Right ventricle myocardium inferior (tissue), 1 donor: Measurements from ENCODE around the gene OSBPL10. TPM values are rescaled to one million over a fixed set of nuclear protein-coding genes. Genes with fewer than 3 reads are reported as not detected.

Experiments used
- ATAC-seq: fragments of 200-7000 bp; cut with Tn5 transposase; one replicate; pipeline ENCODE4 v1.9.1; 2020; ENCODE audit warnings: mild to moderate bottlenecking, moderate library complexity
- DNase-seq: peaks from one replicate; pipeline ENCODE4 v3.0.0; 2021; ENCODE audit errors: missing footprints
- intact Hi-C: fragments of 100-400 bp; cut with DNase I; formaldehyde crosslinking; loops from one replicate; pipeline ENCODE4 v1.11.0; 2022
- total RNA-seq: library from RNA; stranded (reverse); fragmentation: NEBNext Ultra II Directional; extraction: Animal tissue kit (Norgen Biotek cat#: 25700); gene quantifications from one replicate; pipeline ENCODE4 v1.2.1, GENCODE V29; 2021
- donor health status: DM: no; HTN: yes; CAD: no; lungs with severe emphysema.

OSBPL10 gene
- total RNA-seq, 1 donor from 2014 or later: 6.6 TPM

DNA sequence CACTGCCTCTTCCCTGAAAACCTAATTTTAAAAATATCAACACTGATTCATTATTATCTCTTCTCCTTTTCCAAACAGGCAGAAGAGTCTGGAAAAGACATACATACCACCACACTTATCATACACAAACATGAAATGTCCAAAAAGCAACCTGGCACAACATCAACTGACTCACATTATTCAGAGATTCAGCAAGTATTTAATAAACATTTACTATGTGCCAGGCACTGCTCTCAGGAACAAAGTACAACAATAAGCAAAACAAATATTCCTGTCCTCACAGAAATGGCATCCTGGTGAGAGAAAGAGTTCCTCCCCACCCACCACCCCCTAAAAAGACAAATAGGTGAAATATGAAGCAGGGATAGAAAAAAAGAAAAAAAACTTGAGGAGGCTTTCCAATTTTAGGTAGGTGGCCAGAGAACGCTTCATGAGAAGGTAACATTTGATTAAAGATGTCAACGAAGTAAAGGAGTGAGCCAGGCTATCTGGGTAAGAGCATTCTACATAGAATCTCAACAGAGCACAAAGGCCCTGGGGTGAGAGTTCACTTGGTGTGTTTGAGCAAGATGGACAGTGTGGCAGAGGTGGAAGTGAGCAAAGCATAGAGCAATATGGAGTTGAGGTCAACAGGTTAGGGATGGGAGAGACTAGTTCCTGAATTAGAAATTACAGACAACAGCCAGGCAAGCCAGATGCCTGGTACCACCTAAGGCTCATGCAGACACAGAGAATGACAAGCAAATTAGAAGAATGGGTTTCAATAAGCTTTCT lies 141.7 kb downstream of the OSBPL10 start:
- no peak for ATAC-seq
- intact Hi-C loops: no loop called here

DNA sequence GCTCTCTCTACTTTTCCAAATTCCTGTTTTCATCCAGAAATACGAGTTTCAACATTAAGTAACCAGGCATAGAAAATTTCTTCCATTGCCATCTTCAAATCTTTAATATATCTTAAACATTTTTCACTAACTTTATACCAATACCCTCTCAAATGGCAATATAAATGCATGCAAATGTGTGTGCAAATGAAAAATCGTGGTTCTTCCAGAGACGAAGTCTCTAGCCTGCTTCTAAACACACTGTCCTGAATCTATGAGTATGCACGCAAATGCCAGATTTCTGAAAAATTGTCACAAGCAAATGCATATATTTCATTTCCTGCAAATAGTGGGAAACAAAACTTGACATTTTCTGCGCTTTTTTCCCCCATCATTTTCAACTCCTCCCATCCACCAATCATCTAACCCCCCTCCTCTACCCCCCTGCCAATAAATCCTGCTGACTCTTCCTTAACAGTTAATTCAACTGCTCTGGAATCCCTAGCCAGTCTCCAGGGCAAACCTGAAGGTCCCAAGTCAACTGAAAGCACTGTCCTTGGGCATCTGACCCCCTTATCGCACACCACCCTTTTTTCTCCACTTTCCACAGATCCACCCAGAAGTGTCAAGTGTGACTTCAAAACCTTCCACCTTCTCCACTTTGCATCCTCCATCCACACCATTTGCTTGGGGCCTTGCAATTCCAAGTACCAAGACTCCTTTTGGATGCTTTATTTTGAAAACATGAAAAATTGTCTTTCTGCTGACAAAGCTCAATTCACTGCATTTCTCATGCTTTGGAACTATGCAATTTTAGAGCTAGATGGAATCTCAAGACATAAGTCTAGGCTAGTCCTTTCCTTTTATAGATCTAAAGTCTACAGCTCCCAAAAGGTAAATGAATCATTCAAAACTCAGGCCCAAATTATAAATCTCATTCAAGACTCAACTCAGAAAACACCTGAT lies 144.7 kb downstream of the OSBPL10 start:
- no peak for DNase-seq
- ATAC-seq: no peak
- intact Hi-C loops: no loop called here

More for the DNA sequence above, 141.7 kb downstream of the OSBPL10 start:
- no peak for DNase-seq

DNA sequence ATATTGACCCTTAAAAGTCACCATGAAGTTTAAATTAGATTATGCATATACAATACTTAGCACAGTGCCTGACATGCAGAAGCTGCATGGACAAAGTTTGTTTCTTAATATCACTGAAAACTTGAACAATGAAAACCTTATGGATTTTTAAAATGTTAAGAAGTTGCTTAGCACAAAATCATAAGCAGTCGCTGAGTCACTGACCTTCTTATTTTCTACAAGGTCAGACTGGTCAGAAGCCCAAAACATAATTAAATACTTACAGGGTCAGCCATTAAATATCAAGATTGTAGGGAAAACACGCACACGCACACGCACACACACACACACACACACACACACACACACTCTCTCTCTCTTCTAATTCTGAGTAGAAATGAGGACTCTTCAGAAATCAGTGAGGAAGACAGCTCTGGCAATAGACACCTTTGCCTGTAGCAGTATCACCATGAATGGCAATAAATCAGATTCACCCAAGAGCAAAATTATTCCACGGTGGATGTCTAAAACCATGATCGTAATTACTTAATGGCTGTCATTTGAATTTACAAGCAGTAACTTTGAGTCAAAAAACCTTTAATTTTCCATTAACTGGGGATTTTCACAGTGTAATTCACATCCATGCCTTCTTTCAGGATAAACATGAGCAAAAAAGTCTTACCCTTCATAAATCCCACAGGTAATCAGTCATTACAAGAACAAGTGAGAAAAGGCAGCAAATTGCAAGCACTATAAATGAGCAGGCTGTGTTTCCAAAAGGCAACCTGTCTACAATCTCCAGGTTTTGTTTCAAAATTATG lies 147.5 kb downstream of the OSBPL10 start:
- ATAC-seq: no peak
- intact Hi-C loops: no loop called here

DNA sequence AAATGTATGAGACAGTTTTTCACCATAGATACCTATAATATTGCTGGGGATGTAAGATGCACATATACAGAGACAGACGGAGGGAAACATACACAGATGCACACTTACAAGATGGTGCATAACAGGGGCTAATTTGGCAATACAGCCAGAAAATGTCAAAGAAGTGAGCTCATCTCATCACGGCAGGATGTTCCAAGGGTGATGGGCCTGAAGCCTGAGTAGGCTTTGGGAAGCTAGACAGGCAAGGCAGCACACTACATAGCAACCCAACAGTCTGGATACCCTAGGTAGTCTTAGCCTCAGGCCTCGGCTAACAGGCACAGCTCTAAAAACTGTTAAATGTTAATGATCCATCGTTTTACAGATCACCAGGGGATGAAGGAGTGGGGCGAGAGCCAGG lies 148.5 kb downstream of the OSBPL10 start:
- ATAC-seq: no peak
- DNase-seq: no peak
- intact Hi-C loops: no loop called here

More for the DNA sequence above, 147.5 kb downstream of the OSBPL10 start:
- DNase-seq: no peak

DNA sequence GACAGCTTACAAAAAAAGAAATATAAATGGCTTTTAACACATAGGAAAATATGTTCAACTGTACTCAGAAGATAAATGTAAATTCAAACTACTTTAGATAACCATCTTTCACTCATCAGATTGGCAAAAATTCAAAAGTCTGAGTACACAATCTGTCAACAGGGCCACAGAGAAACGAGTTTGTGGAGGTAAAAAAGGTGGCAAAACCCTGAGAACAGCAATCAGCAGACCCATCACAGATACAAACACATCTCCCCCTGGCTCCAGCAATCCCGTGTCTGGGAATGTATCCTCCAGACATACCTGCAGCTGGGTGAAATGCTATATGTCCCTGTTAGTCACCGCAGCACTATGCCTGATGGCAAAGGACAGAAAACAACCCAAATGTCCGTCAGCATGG lies 149.5 kb downstream of the OSBPL10 start:
- ATAC-seq (no peak), DNase-seq (no peak)
- intact Hi-C loops: no loop called here

DNA sequence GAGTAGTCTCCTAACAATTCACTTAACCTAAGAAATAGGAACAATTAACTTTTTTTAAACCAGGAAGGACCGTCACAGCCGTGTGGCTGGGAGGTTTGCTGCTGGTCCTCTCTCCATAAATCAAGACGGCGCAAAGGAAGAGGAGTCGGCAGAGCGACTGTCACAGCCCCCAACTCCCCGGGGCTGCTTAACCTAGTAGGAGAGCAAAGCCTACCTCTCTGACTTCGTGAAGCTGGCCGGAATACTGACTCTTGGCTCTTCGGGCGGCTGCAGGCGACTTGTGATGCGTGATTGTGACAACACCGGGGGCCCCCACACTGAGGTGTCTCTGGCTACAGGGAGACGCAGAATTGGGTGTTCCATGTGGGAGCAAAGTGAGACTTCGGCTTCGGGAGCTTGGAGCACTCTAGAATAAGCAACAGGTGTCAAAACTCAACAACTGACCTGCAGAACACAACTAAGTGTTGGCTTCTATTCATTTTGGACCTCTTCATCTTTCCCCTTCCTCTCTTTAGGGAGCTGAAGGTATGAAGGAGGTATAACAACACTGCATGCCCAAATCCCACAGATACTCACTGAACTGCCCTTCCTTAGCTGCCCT lies 151.1 kb downstream of the OSBPL10 start:
- DNase-seq (no peak), ATAC-seq (no peak)
- intact Hi-C loops: no loop called here

DNA sequence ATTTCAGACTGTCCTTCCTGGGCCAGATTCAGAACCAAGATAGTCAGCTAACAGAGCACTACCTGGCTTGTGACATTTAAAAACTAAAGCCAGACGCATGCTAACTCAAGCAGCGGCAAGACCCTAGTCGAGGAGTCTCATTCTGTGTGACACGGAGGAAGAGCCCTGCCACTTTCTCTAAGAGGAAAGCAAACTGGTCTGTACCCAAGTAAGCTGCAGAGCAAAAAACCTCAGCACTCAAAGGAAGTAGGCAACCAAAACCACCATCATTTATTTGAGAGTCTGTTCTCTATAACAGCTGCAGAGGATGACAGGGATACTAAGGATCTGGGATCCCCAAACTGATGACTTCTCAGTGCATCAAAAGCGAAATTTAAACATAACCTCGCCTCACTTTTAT lies 152.1 kb downstream of the OSBPL10 start:
- intact Hi-C loops: no loop called here
- ATAC-seq (no peak), DNase-seq (no peak)

DNA sequence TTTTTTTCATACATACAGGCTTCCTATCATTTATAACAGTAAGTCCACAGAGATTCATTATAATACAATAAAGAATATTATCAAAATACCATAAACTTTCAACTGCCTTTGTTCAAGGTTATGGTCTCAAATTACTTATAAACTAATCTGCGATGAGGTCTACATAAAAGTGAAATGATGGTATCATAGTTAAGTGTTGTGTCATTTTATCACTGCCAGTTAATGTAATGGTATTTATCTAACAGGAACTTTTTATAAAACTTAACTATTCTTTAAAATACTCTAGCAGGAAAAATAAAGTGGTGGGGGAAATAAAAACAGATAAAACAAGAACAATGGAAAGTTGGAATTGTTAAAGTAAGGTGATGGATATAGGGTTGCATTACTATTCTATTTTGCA lies 153.1 kb downstream of the OSBPL10 start:
- no peak for ATAC-seq
- intact Hi-C loops: no loop called here
- no peak for DNase-seq

DNA sequence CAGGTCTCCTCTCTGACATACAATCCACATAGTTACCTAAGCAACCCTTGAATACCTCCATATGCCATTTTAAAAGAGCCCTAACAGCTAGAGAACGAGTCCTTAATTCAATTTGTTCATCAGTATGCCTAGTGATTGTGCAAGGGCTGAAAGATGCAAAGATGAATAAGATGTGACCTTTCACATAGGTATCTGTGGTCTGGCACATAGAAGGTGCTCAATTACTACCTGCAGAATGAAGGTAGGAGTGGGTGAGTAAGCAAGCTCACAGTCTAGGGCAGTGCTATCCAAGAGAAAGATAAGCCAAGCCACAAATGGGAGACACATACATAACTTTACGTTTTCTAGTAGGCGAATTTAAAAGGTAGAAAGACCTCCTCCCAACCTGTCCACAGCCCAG lies 157.9 kb downstream of the OSBPL10 start:
- ATAC-seq (no peak), DNase-seq (no peak)
- intact Hi-C loops: no loop called here

DNA sequence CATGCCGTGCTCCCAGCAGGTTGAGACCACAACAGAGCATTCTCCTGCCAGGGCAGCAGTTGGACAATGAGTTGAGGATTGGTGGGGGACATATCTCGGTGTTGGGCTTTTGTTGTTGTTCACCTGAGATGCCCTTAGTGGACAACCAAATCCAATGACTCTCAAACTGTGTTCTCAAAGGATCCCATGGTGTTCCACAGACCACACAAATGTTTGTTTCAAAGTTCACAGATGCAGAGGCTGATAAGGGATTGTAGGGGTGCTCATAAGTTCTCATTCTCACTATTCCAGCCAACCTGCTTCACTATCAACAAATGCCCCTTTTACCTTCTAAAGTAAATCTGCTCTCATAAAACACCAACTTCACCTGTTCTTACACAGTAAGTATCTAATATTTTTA lies 159.9 kb downstream of the OSBPL10 start:
- ATAC-seq (no peak), DNase-seq (no peak)
- intact Hi-C loops: no loop called here

DNA sequence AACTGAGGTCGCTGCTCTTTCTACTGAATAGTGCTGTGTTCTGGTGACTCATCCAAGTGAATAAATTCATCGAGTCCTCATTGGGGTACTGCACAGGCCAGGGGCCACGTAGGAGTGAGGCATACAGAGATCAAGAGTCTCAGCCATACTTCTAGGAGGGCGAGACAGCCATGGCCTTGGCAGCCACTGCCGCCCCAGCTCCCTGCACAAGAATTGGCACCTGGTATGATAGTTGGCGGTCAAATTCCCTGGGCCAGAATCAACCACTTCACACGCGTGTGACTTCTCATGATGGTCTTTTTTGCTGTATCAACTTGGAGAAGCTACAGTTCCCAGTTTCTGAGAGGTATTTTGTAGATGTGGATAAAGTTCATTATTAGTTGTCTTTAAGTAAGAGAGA lies 161.6 kb downstream of the OSBPL10 start:
- no peak for ATAC-seq
- intact Hi-C loops: no loop called here
- no peak for DNase-seq

DNA sequence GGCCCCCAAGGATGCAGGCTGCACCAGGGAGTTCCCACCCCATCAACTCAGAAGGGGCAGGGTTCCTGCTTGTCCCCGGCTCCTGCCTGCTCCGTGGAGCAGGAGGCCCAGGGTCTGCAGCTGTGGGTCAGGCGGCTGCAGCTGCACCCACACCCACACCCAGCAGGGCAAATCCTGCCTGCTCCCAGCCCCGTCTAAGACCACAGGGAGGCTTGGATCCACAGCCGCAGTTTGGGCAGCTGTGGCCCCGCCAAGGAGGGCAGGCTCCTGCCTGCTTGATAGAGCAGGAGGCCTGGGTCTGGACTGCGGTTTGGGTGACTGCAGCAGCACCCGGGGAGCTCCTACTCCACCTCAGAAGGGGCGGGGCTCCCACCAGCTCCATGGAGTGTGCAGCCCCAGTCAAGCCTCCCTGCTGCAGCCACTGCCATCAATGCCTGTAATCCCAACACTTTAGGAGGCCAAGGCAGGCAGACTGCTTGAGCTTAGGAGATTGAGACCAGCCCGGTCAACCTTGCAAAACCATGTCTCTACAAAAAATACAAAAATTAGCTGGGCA lies 163.6 kb downstream of the OSBPL10 start:
- ATAC-seq (no peak), DNase-seq (no peak)
- intact Hi-C loops: no loop called here

DNA sequence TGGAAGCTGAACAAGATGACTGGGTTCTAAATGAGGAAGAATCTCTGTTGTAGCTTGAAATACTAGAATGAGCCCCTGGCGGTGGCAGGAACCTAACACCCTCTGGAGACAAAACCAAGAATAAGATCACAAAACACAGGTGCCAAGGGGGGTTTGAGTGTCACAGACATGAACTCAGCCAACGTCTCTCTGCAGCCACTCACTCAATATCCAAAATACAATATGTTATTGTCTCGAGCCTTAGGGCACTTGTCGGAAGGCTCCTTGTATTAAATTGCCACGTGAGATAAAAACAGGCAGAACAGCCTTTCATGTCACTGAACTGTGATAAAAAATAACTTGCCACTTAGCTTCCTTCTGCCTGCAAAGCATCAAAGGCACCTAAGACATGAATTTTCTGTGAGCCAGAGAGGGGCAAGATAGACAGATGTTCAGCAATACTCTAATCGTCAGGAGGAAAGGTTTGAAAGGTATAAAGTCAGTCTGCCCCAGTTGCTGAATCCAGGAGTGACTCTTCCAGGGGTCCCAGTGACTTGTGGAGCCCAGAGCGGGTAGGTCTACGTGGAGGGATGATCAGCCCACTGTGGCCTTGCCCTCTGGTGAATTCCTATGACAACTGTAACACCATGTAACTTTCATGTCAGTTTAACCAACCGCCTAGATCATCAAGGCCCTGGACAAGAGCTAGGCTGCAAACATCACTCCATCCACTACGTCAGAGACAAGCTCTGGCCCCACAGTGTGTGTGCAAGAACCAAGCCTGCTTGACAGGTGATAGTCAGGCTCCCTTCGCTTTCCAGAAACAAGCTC lies 165.2 kb downstream of the OSBPL10 start:
- ATAC-seq: no peak
- DNase-seq: no peak
- intact Hi-C loops: no loop called here

DNA sequence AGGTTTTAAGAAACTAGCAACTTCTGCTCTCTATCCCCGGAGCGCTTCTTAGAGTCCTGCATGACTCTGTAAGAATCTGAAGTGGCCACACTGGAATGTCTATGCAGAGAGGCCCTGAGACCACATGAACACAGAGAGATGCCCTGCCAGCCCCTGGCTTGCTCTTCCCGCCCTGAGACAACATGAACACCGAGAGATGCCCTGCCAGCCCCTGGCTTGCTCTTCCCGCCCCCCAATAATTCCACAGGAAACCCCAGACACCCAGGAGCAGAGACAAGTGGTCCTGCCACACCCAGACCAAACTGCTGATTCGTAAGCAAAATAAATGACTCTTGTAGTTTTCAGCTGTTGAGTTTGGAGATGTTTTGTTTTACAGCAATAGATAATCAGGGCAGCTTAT lies 166.1 kb downstream of the OSBPL10 start:
- no peak for DNase-seq
- intact Hi-C loops: no loop called here
- ATAC-seq: no peak

DNA sequence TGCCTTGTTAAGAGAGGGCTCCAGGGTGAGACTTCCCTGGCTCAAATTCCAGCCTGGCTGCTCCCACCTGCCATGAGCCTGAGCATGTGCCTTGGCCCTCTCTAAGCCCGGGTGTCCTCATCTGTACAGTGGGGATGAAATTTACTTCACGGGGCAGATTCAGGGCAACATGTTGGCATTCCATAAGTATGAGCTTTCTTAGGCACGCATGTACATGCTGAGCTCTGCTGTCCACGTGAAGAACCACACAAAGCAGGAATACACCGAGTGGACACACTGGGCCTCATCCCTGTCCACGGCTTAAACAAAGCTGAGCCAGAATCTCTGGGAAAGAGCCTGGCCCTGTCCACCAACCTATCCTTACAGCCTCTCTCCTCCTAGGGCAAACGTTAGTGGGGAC lies 167.4 kb downstream of the OSBPL10 start:
- ATAC-seq (no peak), DNase-seq (no peak)
- intact Hi-C loops: no loop called here

DNA sequence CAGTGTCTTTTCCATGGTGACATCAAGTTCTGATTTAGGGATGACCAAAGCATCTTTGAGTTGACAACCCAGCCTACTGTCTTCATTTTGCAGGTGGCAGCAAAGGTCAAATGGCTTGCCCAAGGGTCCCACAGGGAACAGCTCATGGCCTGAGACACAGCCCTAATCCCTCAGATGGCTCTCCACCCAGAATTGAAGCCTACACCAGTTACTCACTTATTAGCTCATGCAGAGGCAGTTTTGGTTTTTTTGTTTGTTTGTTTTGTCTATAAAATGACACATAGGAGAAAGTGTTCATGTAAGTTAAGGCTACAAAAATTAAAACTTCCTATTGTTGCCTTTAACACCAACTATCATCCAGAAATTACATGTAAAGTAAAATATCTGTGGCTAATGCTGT lies 167.9 kb downstream of the OSBPL10 start:
- ATAC-seq (no peak), DNase-seq (no peak)
- intact Hi-C loops: no loop called here

DNA sequence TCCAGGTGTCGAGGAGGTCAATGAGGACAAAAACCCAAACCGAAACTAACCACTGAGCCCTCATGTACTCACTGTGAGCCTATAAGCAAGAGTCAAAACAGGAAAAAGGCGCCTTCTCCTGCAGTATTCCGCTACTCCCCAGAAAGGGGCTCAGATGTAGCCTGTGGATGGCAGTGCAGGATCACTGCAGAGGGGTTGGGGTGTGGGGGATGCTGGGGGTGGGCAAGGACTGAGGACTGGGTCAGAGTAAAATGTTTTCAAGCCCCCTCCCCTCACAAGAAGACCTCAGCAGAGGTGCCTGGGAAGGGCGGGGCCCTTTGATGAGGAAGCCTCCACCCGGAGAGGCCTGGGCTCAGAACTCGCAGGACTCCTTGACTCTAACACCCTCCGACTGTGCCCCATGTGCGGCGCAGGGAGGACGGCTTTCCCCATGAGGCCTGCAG lies 170.1 kb downstream of the OSBPL10 start:
- DNase-seq: no peak
- intact Hi-C loops: no loop called here
- ATAC-seq: no peak
